T-helper 2 cell treated with Interferon-gamma antibody and Interleukin-4, amounts not matched to agents 100 ng/mL and 5 ng/mL, for 36 hours (primary cell): Measurements from ENCODE around the gene TNXB. TPM values are rescaled to one million over a fixed set of nuclear protein-coding genes. Genes with fewer than 3 reads are reported as not detected.
"Not testable (repeated sequence)": the region's sequence is repeated elsewhere in the genome, so short reads cannot be mapped to it uniquely, and the experiment has no call there.

Experiments used
- intact Hi-C: fragments of 100-400 bp; cut with micrococcal nuclease; formaldehyde crosslinking; loops from one replicate; pipeline ENCODE4 v1.15.1; 2023
- total RNA-seq: library from RNA; stranded (reverse); gene quantifications from 2 replicates; pipeline ENCODE4 v1.2.3, GENCODE V29; 2022

Gene TNXB
- total RNA-seq, 1 donor from 2014 or later = 5.7 TPM

GRCh38 chr6:32068867-32069266 lies 40.3 kb downstream of the TNXB start:
- intact Hi-C loops = no loop called here

GRCh38 chr6:32068315-32068714 lies 40.8 kb downstream of the TNXB start:
- intact Hi-C loops = not testable (repeated sequence)

GRCh38 chr6:32067521-32067920 lies 41.6 kb downstream of the TNXB start:
- intact Hi-C loops = not testable (repeated sequence)

GRCh38 chr6:32064706-32065105 lies 44.4 kb downstream of the TNXB start:
- intact Hi-C loops = no loop called here

GRCh38 chr6:32060966-32061655 lies 48.0 kb downstream of the TNXB start:
- intact Hi-C loops = no loop called here

GRCh38 chr6:32058511-32058963 lies 50.6 kb downstream of the TNXB start:
- intact Hi-C loops = no loop called here

- intact Hi-C loops = no loop called here
Measured at GRCh38 chr6:32057966-32058365, 51.2 kb downstream of the TNXB start.

GRCh38 chr6:32056254-32056653 lies 52.9 kb downstream of the TNXB start:
- intact Hi-C loops = no loop called here

- intact Hi-C loops = not testable (repeated sequence)
Measured at GRCh38 chr6:32055756-32056155, 53.4 kb downstream of the TNXB start.

GRCh38 chr6:32053314-32053713 lies 55.8 kb downstream of the TNXB start:
- intact Hi-C loops = not testable (repeated sequence)

- intact Hi-C loops = not testable (repeated sequence)
Measured at GRCh38 chr6:32052626-32053025, 56.5 kb downstream of the TNXB start.

GRCh38 chr6:32050562-32050961 lies 58.6 kb downstream of the TNXB start:
- intact Hi-C loops = no loop called here

GRCh38 chr6:32049736-32050135 lies 59.4 kb downstream of the TNXB start:
- intact Hi-C loops = not testable (repeated sequence)

- intact Hi-C loops = not testable (repeated sequence)
Measured at GRCh38 chr6:32049149-32049548, 60.0 kb downstream of the TNXB start.

- intact Hi-C loops = no loop called here
Measured at GRCh38 chr6:32047855-32048766, 61.0 kb downstream of the TNXB start.

GRCh38 chr6:32047539-32047854 lies 61.6 kb downstream of the TNXB start:
- intact Hi-C loops = no loop called here

GRCh38 chr6:32047084-32047478 lies 62.1 kb downstream of the TNXB start:
- intact Hi-C loops = no loop called here

GRCh38 chr6:32046450-32047083 lies 62.6 kb downstream of the TNXB start:
- intact Hi-C loops = no loop called here

- intact Hi-C loops = no loop called here
Measured at GRCh38 chr6:32045811-32046449, 63.2 kb downstream of the TNXB start.

GRCh38 chr6:32044916-32045315 lies 64.2 kb downstream of the TNXB start:
- intact Hi-C loops = not testable (repeated sequence)

GRCh38 chr6:32043589-32044380 lies 65.4 kb downstream of the TNXB start:
- intact Hi-C loops = not testable (repeated sequence)
